ENCODE data around the gene RAN.
A peak's percentile ranks its signal among the peaks of the same experiment; 100 is the strongest.
"Not testable (repeated sequence)": the region's sequence is repeated elsewhere in the genome, so short reads cannot be mapped to it uniquely, and the experiment has no call there.

RAN gene

DNA sequence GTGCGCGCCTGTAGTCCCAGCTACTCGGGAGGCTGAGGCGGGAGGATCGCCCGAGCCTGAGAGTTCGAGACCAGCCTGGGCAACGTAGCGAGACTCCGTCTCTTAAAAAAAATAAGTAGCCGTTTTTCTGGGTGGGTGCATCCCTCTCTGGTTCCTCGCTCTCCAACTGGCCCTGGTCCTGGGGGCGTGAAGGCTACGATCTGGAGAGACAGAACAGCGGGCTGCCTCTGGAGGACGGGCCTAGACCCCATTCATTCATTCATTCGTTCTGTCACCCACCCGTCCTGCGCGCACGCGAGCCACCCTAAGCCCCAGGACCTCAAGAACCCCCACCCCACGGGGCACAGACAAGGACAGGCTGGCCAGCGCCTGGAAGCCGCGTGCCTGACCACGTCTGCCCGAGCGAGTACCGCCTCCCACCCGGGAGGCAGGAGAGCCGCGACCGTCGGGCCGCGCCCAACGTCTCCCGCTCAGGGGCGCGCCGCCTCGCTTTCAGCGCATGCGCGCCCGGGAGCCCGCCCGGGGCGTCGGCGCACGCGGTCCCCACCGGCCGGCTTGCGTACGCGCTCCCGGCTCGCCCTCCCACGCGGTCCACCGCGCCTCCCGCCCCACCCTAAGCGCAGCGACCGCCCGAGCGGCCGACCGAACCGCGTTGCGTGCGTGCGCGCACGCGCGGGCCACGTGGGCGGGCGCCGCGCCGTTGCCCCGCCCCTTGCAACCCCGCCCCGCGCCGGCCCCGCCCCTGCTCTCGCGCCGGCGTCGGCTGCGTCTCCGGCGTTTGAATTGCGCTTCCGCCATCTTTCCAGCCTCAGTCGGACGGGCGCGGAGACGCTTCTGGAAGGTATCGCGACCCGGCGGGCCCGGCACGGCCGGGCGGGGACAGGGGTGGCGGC, at the start of gene RAN:
TSS of gene RAN (plus strand) at position 781 of the 893 bp plus-strand sequence. CDS start 528 bp downstream, outside the sequence.
- peak; percentile 77 to 93 (median 87) for DNase-seq (ENCODE audit: low read depth in 2 of 3, low spot score in 1 of 3)

DNA sequence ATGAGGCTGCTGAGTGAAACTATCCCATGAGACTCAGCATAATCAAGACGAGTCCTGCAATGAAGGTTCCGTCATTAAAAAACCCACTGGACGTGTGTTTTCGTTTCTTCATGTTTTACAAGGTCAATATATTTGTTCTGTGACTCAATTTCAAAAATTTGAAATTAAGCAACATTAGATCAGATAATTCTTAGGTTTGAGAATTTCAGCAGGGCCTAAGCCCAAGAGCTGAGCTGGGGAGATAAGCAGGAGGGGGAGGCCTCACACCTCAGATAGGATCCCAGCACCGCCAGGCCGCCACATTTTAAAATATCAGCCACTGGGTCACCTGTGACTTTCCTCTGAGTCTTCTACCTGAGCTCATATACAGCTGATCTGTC, 46.1 kb upstream of the RAN start:
- DNase-seq (ENCODE audit: low read depth in 2 of 3, low spot score in 1 of 3), result no peak

GRCh38 chr12:130826151-130826801, 45.6 kb upstream of the RAN start:
- DNase-seq (ENCODE audit: low read depth in 2 of 3, low spot score in 1 of 3), result peak; percentile 52 to 69 (median 64)

- DNase-seq (ENCODE audit: low read depth in 2 of 3, low spot score in 1 of 3), result no peak
Observed at GRCh38 chr12:130827432-130827831, 44.4 kb upstream of the RAN start.

DNA sequence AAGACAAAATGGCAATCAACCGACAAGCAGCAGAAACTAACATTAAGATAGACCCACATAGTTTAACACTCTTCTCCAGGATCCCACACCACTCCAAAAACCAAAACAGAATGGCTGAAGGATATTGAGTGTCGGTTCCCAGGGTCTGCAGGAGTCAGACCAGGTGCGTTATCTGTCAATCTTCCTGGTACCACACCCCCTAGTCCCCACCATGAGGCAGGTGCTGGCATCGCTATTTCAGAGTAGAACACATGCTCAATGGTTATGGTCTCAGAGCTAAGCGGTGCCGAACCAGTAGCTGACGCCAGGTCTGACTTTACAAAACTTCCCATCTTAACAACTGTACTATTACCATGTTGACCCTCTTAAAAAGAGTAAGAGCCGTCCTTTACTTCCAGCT, 43.0 kb upstream of the RAN start:
- no peak for DNase-seq (ENCODE audit: low read depth in 2 of 3, low spot score in 1 of 3)

GRCh38 chr12:130829391-130830245, 42.2 kb upstream of the RAN start:
- no peak for DNase-seq (ENCODE audit: low read depth in 2 of 3, low spot score in 1 of 3)

- no peak for DNase-seq (ENCODE audit: low read depth in 2 of 3, low spot score in 1 of 3)
Observed at GRCh38 chr12:130830246-130830551, 41.7 kb upstream of the RAN start.

- DNase-seq (ENCODE audit: low read depth in 2 of 3, low spot score in 1 of 3), result no peak
Observed at GRCh38 chr12:130831246-130831645, 40.6 kb upstream of the RAN start.

GRCh38 chr12:130831876-130832405, 39.9 kb upstream of the RAN start:
- no peak for DNase-seq (ENCODE audit: low read depth in 2 of 3, low spot score in 1 of 3)

GRCh38 chr12:130832561-130833209, 39.2 kb upstream of the RAN start:
- DNase-seq (ENCODE audit: low read depth in 2 of 3, low spot score in 1 of 3), result no peak

- DNase-seq (ENCODE audit: low read depth in 2 of 3, low spot score in 1 of 3), result no peak
Observed at GRCh38 chr12:130835011-130835410, 36.9 kb upstream of the RAN start.

DNA sequence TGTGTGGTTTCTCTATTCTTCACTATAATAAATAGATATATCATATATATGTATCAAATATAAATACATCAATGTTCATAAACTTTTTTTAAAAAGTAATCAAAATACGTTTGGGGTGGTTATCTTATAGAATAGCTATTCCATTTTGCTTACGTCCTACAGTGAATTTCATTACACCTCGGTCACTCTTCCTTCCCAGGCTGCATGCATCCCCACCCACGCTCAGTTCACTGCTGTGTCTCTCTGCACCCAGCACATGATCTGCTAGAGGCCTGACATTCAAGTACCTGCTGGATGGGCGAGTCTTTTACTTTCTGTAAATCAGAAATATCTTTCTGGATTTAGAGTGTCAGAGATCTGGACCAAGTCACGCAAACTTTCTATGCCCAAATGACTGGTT, 36.4 kb upstream of the RAN start:
- no peak for DNase-seq (ENCODE audit: low read depth in 2 of 3, low spot score in 1 of 3)

- peak in 1 of 3 donors; percentile 16 for DNase-seq (ENCODE audit: low read depth in 2 of 3, low spot score in 1 of 3)
Observed at GRCh38 chr12:130838284-130838950, 33.4 kb upstream of the RAN start.

GRCh38 chr12:130838951-130839769, 32.7 kb upstream of the RAN start, which contains the start of gene STX2:
STX2 (minus strand) TSS chr12:130839250; CDS start chr12:130839099, 151 bp downstream.
- peak; percentile 75 to 86 (median 81) for DNase-seq (ENCODE audit: low read depth in 2 of 3, low spot score in 1 of 3)

GRCh38 chr12:130839770-130840404, 32.0 kb upstream of the RAN start:
- DNase-seq (ENCODE audit: low read depth in 2 of 3, low spot score in 1 of 3), result no peak

DNA sequence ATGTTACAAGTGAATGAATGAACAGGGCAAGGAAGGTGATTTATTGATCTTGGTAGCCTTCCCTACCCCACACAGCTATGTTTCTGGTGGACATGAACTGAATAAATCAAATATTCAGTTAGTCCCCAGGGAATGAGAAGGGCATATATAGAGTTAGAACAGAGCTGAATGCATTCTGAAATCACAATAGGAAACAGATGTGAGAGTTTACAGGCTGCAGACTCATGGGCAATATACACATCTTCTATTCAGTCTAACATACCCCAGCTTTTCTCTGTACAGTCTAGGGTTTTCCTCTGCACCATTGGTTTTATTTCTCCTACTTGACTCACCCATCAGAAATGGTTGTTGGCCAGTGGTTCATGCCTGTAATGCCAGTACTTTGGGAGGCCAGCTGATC, 25.5 kb upstream of the RAN start:
- no peak for DNase-seq (ENCODE audit: low read depth in 2 of 3, low spot score in 1 of 3)

DNA sequence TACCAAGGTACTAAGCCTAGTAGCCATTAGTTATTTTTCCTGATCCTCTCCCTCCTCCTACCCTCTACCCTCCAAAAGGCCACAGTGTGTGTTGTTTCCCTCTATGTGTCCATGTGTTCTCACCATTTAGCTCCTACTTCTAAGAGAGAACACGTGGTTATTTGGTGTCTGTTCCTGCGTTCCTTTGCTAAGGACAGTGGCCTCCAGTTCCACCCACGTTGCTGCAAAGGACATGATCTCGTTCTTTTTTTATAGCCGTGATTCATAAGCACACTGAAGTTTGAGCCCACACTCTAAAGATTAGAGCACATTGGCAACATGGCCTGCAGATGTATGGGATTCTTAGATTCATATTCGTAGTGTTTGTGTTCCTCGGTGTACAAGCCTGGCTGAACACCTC, 24.8 kb upstream of the RAN start:
- no peak for DNase-seq (ENCODE audit: low read depth in 2 of 3, low spot score in 1 of 3)

DNA sequence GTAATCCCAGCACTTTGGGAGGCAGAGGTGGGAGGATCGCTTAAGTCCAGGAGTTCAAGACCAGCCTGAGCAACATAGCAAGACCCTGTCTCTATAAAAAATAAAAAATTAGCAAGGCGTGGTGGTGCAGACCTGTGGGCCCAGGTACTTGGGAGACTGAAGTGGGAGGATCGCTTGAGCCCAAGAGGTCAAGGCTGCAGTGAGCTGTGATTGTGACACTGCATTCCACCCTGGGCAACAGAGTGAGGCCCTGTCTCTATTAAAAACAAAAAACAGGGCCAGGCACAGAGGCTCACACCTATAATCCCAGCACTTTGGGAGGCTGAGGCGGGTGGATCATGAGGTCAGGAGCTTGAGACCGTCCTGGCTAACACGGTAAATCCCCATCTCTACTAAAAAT, 23.8 kb upstream of the RAN start:
- DNase-seq (ENCODE audit: low read depth in 2 of 3, low spot score in 1 of 3), result not testable (repeated sequence)

DNA sequence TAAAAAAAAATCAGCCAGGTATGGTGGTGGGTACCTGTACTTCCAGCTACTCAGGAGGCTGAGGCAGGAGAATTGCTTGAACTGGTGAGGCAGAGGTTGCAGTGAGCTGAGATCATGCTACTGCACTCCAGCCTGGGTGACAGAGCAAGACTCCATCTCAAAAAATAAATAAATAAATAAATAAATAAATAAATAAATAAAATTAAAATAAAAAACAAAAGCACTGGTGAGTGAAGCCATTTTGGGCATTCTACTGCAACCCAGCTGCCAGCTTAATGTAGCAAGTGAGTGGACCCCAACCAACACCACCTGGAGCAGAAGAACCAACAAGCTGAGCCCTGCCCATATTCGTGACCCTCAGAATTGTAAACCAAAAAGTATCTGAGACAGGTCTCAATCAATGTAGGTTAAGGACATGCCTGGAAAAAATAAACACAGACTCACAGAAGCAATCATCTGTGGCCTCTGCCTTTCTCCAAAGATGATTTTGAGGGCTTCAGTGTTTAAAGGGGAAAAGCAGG, 23.0 kb upstream of the RAN start:
- not testable (repeated sequence) for DNase-seq (ENCODE audit: low read depth in 2 of 3, low spot score in 1 of 3)
